ENCODE measurements around the gene PDE6D.

The PDE6D gene

DNA sequence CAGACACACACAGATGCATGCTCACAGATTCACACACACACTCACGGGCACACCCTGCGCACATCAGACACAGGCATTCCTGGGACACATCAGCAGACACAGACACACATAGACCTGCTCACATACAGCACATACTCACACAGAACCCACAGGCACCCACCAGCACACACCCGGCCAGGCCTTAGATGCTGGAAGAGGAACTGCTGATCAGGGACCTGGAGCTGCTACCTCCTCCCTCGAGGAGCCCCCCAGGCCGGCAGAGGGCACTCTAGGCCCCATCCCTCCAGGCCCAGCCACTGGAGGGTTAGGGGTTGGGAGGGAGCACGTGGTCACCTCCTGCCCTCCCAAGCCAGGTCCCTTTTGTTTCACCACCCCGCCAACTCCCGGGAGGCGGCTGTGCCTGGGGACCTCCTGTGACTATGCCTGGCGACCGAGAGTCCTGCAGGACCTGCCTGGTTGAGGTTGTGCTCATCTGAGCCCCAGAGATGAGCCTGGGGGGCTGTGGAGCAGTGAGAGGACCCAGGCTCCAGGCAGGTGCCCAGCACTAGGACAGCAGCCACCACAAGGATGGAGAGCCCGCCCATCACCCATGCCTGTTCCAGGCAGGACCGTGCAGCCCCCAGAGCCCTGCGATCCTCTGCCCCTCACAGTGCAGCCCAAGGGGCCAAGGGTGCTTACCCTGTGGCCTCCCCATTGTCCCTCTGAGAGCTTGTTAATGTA lies 93.8 kb downstream of the PDE6D start (continued):
- TF ChIP-seq, protein P1, sequence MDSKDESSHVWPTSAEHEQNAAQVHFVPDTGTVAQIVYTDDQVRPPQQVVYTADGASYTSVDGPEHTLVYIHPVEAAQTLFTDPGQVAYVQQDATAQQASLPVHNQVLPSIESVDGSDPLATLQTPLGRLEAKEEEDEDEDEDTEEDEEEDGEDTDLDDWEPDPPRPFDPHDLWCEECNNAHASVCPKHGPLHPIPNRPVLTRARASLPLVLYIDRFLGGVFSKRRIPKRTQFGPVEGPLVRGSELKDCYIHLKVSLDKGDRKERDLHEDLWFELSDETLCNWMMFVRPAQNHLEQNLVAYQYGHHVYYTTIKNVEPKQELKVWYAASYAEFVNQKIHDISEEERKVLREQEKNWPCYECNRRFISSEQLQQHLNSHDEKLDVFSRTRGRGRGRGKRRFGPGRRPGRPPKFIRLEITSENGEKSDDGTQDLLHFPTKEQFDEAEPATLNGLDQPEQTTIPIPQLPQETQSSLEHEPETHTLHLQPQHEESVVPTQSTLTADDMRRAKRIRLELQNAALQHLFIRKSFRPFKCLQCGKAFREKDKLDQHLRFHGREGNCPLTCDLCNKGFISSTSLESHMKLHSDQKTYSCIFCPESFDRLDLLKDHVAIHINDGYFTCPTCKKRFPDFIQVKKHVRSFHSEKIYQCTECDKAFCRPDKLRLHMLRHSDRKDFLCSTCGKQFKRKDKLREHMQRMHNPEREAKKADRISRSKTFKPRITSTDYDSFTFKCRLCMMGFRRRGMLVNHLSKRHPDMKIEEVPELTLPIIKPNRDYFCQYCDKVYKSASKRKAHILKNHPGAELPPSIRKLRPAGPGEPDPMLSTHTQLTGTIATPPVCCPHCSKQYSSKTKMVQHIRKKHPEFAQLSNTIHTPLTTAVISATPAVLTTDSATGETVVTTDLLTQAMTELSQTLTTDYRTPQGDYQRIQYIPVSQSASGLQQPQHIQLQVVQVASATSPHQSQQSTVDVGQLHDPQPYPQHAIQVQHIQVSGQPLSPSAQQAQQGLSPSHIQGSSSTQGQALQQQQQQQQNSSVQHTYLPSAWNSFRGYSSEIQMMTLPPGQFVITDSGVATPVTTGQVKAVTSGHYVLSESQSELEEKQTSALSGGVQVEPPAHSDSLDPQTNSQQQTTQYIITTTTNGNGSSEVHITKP (tag by site-specific recombination; IDR thresholded peaks at IDR 0.05) = 0 out of 2 replicates have a peak, but pooled peaks have one; percentile 10
- TF ChIP-seq, protein P2, sequence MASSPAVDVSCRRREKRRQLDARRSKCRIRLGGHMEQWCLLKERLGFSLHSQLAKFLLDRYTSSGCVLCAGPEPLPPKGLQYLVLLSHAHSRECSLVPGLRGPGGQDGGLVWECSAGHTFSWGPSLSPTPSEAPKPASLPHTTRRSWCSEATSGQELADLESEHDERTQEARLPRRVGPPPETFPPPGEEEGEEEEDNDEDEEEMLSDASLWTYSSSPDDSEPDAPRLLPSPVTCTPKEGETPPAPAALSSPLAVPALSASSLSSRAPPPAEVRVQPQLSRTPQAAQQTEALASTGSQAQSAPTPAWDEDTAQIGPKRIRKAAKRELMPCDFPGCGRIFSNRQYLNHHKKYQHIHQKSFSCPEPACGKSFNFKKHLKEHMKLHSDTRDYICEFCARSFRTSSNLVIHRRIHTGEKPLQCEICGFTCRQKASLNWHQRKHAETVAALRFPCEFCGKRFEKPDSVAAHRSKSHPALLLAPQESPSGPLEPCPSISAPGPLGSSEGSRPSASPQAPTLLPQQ (tag by site-specific recombination; IDR thresholded peaks at IDR 0.05) = 0 out of 2 replicates have a peak, but pooled peaks have one; percentile 18
- TF ChIP-seq ZXDB (tag by site-specific recombination; IDR thresholded peaks at IDR 0.05) (peak; percentile 58; the same call in 1 of the 2 replicates), KLF9 (tag by site-specific recombination; IDR thresholded peaks at IDR 0.05; ENCODE audit: low read depth) (no peak), GLIS1 (tag by site-specific recombination; IDR thresholded peaks at IDR 0.05) (peak; percentile 82), ZNF843 (tag by site-specific recombination; IDR thresholded peaks at IDR 0.05) (no peak), ZNF2 (tag by site-specific recombination; IDR thresholded peaks at IDR 0.05) (peak; percentile 26; the same call in 1 of the 2 replicates), ZSCAN30 (tag by site-specific recombination; IDR thresholded peaks at IDR 0.05) (0 out of 2 replicates have a peak, but pooled peaks have one; percentile 45), ZBTB8A (tag by site-specific recombination; IDR thresholded peaks at IDR 0.05) (peak; percentile 54)
- TF ChIP-seq, protein P3, sequence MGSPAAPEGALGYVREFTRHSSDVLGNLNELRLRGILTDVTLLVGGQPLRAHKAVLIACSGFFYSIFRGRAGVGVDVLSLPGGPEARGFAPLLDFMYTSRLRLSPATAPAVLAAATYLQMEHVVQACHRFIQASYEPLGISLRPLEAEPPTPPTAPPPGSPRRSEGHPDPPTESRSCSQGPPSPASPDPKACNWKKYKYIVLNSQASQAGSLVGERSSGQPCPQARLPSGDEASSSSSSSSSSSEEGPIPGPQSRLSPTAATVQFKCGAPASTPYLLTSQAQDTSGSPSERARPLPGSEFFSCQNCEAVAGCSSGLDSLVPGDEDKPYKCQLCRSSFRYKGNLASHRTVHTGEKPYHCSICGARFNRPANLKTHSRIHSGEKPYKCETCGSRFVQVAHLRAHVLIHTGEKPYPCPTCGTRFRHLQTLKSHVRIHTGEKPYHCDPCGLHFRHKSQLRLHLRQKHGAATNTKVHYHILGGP (tag by site-specific recombination; IDR thresholded peaks at IDR 0.05) = no peak
- TF ChIP-seq, protein P4, sequence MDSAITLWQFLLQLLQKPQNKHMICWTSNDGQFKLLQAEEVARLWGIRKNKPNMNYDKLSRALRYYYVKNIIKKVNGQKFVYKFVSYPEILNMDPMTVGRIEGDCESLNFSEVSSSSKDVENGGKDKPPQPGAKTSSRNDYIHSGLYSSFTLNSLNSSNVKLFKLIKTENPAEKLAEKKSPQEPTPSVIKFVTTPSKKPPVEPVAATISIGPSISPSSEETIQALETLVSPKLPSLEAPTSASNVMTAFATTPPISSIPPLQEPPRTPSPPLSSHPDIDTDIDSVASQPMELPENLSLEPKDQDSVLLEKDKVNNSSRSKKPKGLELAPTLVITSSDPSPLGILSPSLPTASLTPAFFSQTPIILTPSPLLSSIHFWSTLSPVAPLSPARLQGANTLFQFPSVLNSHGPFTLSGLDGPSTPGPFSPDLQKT (IDR thresholded peaks at IDR 0.05; ENCODE audit: borderline replicate concordance, low read depth, low read length) = no peak
- TF ChIP-seq, protein P5, sequence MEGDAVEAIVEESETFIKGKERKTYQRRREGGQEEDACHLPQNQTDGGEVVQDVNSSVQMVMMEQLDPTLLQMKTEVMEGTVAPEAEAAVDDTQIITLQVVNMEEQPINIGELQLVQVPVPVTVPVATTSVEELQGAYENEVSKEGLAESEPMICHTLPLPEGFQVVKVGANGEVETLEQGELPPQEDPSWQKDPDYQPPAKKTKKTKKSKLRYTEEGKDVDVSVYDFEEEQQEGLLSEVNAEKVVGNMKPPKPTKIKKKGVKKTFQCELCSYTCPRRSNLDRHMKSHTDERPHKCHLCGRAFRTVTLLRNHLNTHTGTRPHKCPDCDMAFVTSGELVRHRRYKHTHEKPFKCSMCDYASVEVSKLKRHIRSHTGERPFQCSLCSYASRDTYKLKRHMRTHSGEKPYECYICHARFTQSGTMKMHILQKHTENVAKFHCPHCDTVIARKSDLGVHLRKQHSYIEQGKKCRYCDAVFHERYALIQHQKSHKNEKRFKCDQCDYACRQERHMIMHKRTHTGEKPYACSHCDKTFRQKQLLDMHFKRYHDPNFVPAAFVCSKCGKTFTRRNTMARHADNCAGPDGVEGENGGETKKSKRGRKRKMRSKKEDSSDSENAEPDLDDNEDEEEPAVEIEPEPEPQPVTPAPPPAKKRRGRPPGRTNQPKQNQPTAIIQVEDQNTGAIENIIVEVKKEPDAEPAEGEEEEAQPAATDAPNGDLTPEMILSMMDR (tag by site-specific recombination; IDR thresholded peaks at IDR 0.05) = peak; percentile 95

DNA sequence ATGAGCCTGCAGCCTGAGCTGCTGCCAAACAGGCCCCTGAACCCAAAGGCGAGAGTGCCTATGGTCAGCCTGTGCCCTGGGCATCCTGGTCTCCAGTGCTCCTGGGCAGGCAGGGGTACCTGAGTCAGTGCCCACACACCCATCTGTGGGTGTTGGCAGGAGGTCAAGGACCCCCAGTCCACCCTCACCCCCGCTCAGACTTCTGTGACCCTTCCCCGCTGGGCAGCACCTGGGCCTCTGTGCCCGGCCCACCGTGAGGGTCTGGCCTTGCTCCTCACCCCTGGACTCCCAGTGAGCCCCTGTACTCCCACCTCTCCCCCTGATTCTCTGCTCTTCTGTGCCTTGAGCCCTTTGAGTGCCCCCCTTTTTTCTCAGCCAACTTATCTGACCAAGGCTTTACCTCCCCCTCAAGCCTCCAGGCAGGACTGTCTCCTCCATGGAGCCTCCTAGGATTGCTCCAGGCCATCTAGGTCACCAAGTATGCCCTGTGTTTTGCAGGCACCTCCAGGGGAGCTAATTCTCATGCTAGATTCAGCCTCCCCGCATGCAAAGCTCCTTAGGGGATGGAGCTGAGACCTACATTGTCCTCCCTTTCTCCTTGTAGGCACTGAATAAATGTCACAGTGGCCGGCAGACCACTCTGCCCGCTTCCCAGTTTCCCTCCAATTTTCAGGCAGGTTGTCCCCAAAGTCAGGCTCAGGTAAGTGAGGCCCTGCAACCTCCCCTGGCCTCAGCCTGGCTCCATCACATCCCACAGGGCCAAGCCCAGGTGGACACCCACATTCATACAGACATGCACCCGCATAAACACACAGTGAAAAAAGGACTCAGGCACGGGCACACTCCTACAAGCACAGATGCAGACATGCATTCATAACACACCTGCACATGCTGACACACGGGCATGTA lies 94.6 kb downstream of the PDE6D start:
- no peaks in the 10 kb centered on the region for H3K36me3 ChIP-seq (ENCODE audit: control insufficient read depth in 2 of 2, insufficient read depth in 1 of 2, low read length in 2 of 2)
- peak; percentile 38; the same call in 1 of the 2 replicates for TF ChIP-seq GLIS1 (tag by site-specific recombination; IDR thresholded peaks at IDR 0.05)
- TF ChIP-seq GLI4 (tag by site-specific recombination; IDR thresholded peaks at IDR 0.05) = no peak
- H3K4me1 ChIP-seq (ENCODE audit: control insufficient read depth, insufficient read depth, low read length) = peaks cover 3% of the 10 kb centered on the region
- ChIA-PET POLR2A (interaction anchor here (1.0 to 1.2 kb wide), 3 partner anchors 9 to 28 kb away, joined by 3 to 8 read pairs (median 4); partner anchors contain the start of gene PTMA), CTCF (interaction anchor here (0.6 to 11.4 kb wide), 10 partner anchors 9 to 122 kb away, joined by 3 to 85 read pairs (median 4); no protein-coding TSS in a partner anchor)
- H3K9me3 ChIP-seq (ENCODE audit: control insufficient read depth, insufficient read depth, low read depth, low read length) = no peaks in the 10 kb centered on the region
- H3K4me3 ChIP-seq (ENCODE audit: low read depth, low read length) = no peak overlapping the region
- H3K27ac ChIP-seq (ENCODE audit: extremely low read depth, low read depth, low read length) = no peak overlapping the region

Measured in HEK293 (cell line).